MM.1S (cell line): Measurements from ENCODE around the gene CACNA1C.

Experiments used
- DNase-seq: peaks from one replicate; pipeline ENCODE4 v3.0.0-alpha.2; 2015
- H2AFZ ChIP-seq: fragments of 300-600 bp; sonication (generic); 2 replicates; pipeline ENCODE4 v1.6.0; 2016; ENCODE audit warnings: antibody characterized with exemption, low read length
- H3F3A ChIP-seq: fragments of 300-600 bp; sonication (generic); 2 replicates; pipeline ENCODE4 v1.6.1; 2016; ENCODE audit warnings: mild to moderate bottlenecking, antibody characterized with exemption, low read length, moderate library complexity, mixed read lengths; ENCODE audit not compliant: insufficient read depth
- H3K27ac ChIP-seq: fragments of 300-600 bp; sonication (generic); 2 replicates; pipeline ENCODE4 v1.5.1; 2016; ENCODE audit warnings: mild to moderate bottlenecking, low read length
- H3K27me3 ChIP-seq: fragments of 300-600 bp; sonication (generic); replicated peaks from 2 replicates; pipeline ENCODE4 v1.6.0; 2016; ENCODE audit warnings: low read length; ENCODE audit not compliant: insufficient read depth
- H3K36me3 ChIP-seq: fragments of 300-600 bp; sonication (generic); replicated peaks from 2 replicates; pipeline ENCODE4 v1.6.1; 2016; ENCODE audit warnings: mild to moderate bottlenecking, low read length, mixed read lengths; ENCODE audit not compliant: insufficient read depth
- H3K4me1 ChIP-seq: fragments of 300-600 bp; sonication (generic); 2 replicates; pipeline ENCODE4 v1.6.1; 2016; ENCODE audit warnings: low read length, mixed read lengths
- H3K4me2 ChIP-seq: fragments of 300-600 bp; sonication (generic); 2 replicates; pipeline ENCODE4 v1.6.0; 2016; ENCODE audit warnings: low read depth, low read length
- H3K4me3 ChIP-seq: fragments of 300-600 bp; sonication (generic); 2 replicates; pipeline ENCODE4 v1.5.1; 2016; ENCODE audit warnings: low read length, mixed read lengths
- H3K79me2 ChIP-seq: fragments of 300-600 bp; sonication (generic); 2 replicates; pipeline ENCODE4 v1.6.1; 2016; ENCODE audit warnings: mixed run types, low read length, mixed read lengths
- H3K9ac ChIP-seq: fragments of 300-600 bp; sonication (generic); 2 replicates; pipeline ENCODE4 v1.6.1; 2016; ENCODE audit warnings: low read length, mixed read lengths
- H3K9me2 ChIP-seq: fragments of 300-600 bp; sonication (generic); replicated peaks from 2 replicates; pipeline ENCODE4 v1.6.1; 2016; ENCODE audit warnings: mild to moderate bottlenecking, low read length, mixed read lengths; ENCODE audit not compliant: insufficient read depth
- H3K9me3 ChIP-seq: fragments of 300-600 bp; sonication (generic); replicated peaks from 2 replicates; pipeline ENCODE4 v1.6.1; 2016; ENCODE audit warnings: mild to moderate bottlenecking, low read length, mixed read lengths; ENCODE audit not compliant: insufficient read depth
- H4K20me1 ChIP-seq: fragments of 300-600 bp; sonication (generic); 2 replicates; pipeline ENCODE4 v1.6.1; 2016; ENCODE audit warnings: mild to moderate bottlenecking, low read length, moderate library complexity, mixed read lengths; ENCODE audit not compliant: insufficient read depth
- CTCF ChIP-seq: fragments of 300-600 bp; sonication (generic); IDR thresholded peaks from 2 replicates; pipeline ENCODE4 v1.5.1; 2016; ENCODE audit warnings: antibody characterized with exemption, low read length, mixed read lengths
- EZH2 ChIP-seq: fragments of 300-600 bp; sonication (generic); optimal IDR thresholded peaks from 2 replicates; pipeline ENCODE3; 2017; ENCODE audit warnings: low read depth, mild to moderate bottlenecking, antibody characterized with exemption, low read length, mixed read lengths
- EZH2phosphoT487 ChIP-seq: fragments of 300-600 bp; sonication (generic); IDR thresholded peaks from 2 replicates; pipeline ENCODE4 v1.6.1; 2018; ENCODE audit warnings: antibody characterized with exemption, low read length

The CACNA1C gene

GRCh38 chr12:2641207-2641606 is 588.4 kb downstream of the CACNA1C start:
- H3K9ac ChIP-seq = no peak overlapping the region
- no peaks in the 10 kb centered on the region for H3K36me3 ChIP-seq
- H3F3A ChIP-seq = no peaks in the 10 kb centered on the region
- TF ChIP-seq CTCF (peak; percentile 19), EZH2phosphoT487 (no peak)
- H4K20me1 ChIP-seq = no peaks in the 10 kb centered on the region
- no peak overlapping the region for H3K4me3 ChIP-seq
- peaks cover 8% of the 10 kb centered on the region; the same call in 1 of the 2 replicates for H3K4me1 ChIP-seq
- no peak overlapping the region for H2AFZ ChIP-seq
- no peak overlapping the region for H3K4me2 ChIP-seq
- no peak overlapping the region for H3K27ac ChIP-seq
- no peaks in the 10 kb centered on the region for H3K9me3 ChIP-seq
- no peaks in the 10 kb centered on the region for H3K9me2 ChIP-seq
- no peaks in the 10 kb centered on the region for H3K79me2 ChIP-seq
- DNase-seq = peak; percentile 16
- H3K27me3 ChIP-seq = peaks cover 14% of the 10 kb centered on the region

- H3K9me3 ChIP-seq = no peaks in the 10 kb centered on the region
- H3K4me2 ChIP-seq = no peak overlapping the region
- no peak overlapping the region for H3K9ac ChIP-seq
- no peak overlapping the region for H2AFZ ChIP-seq
- H4K20me1 ChIP-seq = no peaks in the 10 kb centered on the region
- TF ChIP-seq CTCF (no peak), EZH2phosphoT487 (no peak), EZH2 (no peak)
- H3K9me2 ChIP-seq = no peaks in the 10 kb centered on the region
- H3F3A ChIP-seq = no peaks in the 10 kb centered on the region
- H3K4me1 ChIP-seq = peaks cover 8% of the 10 kb centered on the region; the same call in 1 of the 2 replicates
- no peak overlapping the region for H3K4me3 ChIP-seq
- no peaks in the 10 kb centered on the region for H3K79me2 ChIP-seq
- peaks cover 16% of the 10 kb centered on the region for H3K27me3 ChIP-seq
- no peak overlapping the region for H3K27ac ChIP-seq
- no peaks in the 10 kb centered on the region for H3K36me3 ChIP-seq
- DNase-seq = no peak
Measured at GRCh38 chr12:2641761-2642160, 589.0 kb downstream of the CACNA1C start.

- no peak overlapping the region for H3K9ac ChIP-seq
- peaks cover 8% of the 10 kb centered on the region; the same call in 1 of the 2 replicates for H3K4me1 ChIP-seq
- no peak overlapping the region for H3K4me2 ChIP-seq
- no peaks in the 10 kb centered on the region for H3K79me2 ChIP-seq
- no peak overlapping the region for H2AFZ ChIP-seq
- no peak overlapping the region for H3K4me3 ChIP-seq
- DNase-seq = no peak
- H3K27ac ChIP-seq = no peak overlapping the region
- no peak for TF ChIP-seq EZH2phosphoT487
- no peak for TF ChIP-seq CTCF
- TF ChIP-seq EZH2 = no peak
- H3K36me3 ChIP-seq = no peaks in the 10 kb centered on the region
- H3F3A ChIP-seq = no peaks in the 10 kb centered on the region
- H4K20me1 ChIP-seq = no peaks in the 10 kb centered on the region
- peaks cover 20% of the 10 kb centered on the region for H3K27me3 ChIP-seq
- no peaks in the 10 kb centered on the region for H3K9me2 ChIP-seq
- H3K9me3 ChIP-seq = no peaks in the 10 kb centered on the region
Measured at GRCh38 chr12:2642176-2642892, 589.5 kb downstream of the CACNA1C start.
